ENCODE results near the gene ATXN1.

The ATXN1 gene

DNA sequence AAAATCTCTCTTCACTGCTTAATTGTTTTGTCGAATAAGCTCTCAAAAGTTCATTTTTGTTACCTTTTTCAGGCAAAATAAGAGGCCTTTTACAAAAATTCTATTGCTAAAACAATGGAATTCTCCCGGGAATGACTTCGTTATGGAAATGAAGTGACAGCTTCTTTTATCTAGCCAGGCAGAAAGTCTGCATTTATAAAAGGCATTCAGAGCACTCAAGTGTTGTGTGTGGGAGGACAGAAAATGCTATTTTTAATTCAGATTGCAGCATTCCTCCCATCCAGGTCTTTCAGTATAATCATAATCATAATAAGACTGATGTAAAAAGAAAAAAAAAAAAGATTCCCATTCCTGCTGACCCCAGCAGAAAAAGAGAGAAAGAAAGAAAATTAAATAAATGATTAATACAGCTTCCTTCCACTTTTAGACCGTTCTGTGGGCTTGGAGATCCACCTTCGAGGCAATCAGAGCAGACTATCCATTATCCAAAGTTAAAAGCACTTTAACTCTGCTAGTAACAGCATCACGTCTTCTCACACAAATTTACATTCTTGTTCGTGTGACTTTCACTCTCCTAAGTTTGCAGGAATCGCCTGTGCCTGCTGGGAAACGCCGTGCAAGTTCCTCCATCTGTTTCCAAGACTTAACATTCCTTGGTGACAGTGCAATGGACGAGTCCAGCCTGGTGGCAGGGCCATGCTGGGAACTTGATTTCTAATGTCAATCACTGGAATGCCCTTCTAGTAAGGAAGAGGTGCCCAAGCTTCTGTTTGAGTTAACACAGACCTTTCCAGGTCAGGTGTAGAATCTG is 264.1 kb downstream of the ATXN1 start:
- DNase-seq (ENCODE audit: low spot score), result peak; percentile 34

DNA sequence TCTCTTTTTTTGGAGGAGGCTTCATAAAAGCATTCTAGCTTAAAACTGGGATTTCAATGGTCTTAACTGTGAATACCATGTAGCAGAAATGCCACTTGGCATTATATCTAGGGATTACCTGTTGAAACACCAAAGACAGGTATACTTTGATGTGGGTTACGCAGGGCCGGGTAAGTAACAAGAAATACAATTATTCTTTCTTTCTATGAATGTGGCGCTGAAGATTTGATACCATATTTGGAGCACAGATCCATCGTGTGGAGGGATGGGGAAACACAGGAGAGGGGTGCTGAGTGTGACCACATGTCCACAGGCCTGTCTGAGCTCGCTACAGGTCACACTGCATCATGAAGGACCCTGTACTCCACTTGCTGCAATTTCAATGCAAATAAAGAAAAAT is 265.1 kb downstream of the ATXN1 start:
- no peak for DNase-seq (ENCODE audit: low spot score)

DNA sequence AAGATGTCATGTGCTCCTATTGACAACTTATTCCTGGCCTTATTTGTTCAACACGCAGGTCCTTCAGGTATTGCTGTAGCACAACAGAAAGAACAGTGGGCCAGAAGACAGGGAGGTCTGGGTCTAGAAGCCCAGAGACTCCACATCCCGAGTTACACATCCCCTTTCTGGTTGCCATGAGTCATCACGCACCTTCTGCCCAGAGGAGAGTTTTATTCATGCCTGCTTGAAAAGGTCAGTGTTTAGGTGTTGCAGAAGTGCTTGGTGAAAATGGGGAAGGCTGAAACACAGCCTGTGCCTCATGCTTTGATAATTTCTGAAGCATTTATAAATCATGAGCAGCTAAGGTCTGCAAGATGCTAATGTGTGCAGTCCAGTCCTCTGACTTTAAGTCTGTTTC is 266.5 kb downstream of the ATXN1 start:
- no peak for DNase-seq (ENCODE audit: low spot score)

DNA sequence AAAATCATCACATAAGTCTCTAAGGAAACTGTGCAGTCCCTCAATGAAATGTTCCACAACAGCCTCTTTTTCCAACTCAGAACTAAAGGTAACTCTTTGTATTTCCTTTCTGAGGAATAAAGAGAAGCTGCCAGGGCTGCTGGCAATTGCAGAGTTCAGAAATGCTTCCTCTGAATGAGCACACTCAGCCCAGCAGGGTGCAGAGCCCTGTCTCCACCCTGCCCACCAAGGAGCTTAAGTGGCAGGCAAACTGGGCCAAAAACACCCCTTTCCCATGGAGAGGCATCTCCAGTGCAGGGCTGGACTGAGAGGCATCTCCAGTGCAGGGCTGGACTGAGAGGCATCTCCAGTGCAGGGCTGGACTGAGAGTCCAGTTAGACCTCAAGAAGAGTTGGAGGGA is 267.5 kb downstream of the ATXN1 start:
- no peak for DNase-seq (ENCODE audit: low spot score)

DNA sequence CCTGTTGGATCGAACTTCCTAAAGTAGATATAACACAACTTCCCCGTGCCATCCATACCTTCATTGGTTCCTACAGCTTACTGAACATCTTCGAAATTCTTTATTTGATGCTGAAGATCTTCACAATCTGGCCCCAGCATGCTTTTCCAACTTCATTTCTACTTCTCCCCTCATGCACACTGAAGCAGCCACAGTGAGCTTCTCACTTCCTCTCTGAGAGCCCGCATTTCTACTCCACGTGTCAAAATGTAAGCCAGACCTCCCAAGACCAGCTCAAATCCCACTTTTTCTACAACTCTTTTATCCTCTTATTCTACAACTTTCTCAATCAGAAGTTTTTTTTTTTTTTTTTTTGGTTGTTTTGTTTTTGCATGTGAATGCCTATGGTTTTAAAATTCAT is 268.1 kb downstream of the ATXN1 start:
- DNase-seq (ENCODE audit: low spot score), result no peak

DNA sequence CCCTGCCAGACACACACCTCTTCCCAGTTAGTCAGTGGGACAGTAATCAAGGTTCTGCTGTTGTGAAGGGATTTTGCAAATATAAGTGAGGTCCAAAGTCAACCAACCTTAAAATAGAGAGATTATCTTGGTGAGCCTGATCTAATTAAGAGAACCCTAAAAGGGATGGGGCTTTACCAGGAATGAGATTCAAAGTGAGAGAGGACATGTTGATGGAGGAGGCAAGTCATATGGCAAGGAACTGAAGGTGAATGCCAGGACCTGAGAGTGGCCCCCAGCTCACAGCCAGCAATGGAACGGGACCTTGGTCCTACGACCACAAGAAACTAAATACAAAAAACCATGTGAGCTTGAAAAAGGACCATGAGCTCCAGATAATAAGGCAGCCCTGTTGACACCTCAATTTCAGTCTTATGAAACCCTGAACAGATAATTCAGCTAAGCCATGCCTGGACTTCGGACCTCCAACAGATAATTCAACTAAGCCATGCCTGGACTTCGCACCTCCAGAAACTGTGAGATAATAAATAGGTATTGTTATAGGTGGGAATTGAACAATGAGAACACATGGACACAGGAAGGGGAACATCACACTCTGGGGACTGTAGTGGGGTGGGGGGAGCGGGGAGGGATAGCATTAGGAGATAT is 269.5 kb downstream of the ATXN1 start:
- DNase-seq (ENCODE audit: low spot score), result no peak

DNA sequence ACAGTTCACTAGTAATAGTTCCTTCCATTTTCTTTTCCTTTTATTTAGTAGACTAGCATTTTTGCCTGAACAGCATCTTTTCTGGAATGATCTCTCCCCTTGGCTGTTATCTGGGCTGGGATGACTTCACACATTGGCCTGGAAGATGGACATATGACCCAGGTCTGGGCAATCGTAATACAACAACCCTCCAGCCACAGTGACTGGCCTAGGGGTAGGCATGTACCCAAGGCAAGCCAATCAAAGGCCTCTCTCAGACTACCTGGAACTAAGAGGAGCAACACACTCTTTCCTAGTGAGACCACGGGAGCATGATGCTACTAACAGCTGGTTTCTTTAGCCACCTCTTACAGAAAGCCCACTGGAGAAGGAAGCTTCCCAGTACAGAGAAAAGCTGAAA is 270.6 kb downstream of the ATXN1 start:
- DNase-seq (ENCODE audit: low spot score), result no peak

DNA sequence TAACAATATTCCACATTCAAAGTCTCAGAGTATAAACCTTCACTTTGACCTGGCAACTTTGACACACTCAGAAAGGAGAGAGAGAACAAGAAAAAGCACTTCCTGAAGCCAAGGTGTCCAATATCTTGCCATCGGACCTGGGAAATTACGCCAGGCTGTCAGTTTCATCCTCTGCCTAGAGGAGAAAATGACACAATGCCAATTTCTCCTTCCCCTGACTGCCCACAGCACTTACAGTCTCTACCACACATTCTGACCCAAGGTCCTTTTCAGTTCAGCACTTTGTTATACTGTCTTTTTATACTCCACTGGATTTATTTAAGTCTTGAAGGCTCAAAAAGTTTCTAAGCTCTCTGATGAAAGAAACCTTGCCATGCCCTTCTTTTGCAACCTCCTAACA is 272.4 kb downstream of the ATXN1 start:
- DNase-seq (ENCODE audit: low spot score), result no peak

DNA sequence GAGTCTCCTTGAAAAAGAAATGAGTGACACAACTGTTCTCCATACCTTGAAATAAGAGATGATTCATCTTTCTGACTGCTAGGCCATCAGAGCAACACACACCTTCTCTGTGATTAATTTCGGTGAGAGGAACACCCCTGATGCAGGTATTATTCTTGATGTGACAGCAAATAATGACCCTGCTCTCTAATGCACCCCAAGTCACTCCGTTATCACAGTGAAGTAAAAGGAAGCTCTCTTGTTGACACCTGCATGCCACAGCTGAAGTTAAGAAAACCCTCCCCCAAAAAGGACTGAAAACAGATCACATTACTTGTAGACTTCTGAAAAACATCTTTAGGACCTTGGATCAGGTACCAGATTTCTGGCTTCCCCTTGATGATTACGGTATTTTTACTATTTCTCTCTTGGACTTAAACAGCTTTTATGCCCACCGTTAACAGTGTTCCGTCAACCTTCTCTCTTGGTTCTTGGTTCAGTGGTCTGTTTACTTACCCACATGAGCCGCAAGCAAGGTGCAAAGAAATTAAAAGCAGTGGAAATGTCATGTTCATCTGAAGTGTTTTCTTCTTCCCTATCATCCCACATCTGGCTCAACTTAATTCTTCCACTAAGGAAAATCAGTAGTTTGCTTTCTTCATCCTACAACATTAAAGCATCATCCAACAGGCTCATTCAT is 273.1 kb downstream of the ATXN1 start:
- no peak for DNase-seq (ENCODE audit: low spot score)

DNA sequence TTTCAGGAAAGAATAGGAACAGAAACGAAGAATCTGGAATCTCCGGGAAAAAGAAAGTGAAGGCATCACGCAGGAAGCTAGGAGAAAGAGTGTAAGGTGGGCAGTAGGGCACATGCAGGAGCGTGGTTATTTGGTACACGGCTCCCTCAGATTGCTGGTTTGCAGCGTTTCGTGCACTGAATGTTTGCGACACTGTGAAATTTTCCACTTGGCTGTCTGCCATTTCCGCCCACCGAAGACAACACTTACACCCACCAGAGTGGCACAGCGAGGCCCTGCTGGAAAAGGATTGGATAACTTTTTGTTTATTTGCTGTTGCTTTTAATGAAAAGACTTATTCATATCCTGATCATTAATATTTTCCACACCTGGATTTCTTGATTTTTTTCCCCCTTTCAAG is 274.6 kb downstream of the ATXN1 start:
- no peak for DNase-seq (ENCODE audit: low spot score)

DNA sequence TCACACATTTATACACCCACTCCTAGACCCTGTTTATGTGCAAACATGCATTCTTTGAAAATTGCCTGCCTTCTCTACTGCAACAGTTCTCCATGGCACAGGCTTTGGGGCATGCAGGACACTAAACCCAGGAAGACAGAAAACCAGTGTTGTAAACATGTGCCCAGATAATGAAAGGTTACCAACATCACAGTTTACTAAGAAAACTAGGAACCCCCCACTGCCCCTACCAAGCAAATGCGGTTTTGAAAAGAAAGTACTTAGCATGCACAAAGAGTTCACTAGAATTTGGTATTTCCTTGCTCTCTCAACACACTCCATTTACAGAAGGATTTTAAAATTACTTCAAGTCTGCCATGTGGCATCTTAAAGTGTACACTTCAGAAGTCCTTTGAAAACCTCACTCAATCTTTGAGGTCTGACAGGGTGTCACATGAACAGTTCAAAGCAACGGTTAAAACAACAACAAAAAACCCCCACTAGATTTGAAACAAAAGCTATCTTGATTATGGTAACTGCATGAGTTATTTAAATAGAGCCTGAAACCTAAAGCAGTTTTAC is 277.9 kb downstream of the ATXN1 start:
- no peak for DNase-seq (ENCODE audit: low spot score)

DNA sequence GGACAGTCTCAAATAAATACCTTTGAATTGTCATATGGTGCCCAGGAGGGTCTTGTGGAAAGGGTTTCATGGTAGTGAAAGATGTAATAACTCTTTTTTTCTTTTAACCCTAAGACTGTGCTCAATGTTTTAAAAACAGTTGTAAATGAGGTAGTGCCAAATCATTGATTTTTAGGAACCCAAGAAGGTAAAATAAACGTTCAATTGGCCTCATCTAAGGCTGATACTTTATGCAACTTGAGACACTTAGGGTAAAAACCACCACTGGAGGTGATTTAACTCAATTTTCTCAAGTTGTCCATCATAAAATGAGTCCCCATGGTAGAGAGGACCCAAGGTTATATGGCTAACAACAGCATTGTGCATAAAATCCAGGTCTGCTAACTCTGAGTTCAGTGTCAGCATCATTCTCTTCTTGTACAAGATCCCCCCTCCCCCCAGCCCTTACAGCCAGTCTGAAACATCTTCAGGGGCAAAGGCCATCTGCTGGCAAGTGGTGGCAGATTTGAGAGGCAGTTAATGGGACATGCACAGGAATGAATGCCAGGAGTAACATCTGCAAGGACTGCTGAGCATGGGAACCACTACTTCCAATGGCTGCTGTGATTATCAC is 278.5 kb downstream of the ATXN1 start:
- no peak for DNase-seq (ENCODE audit: low spot score)

DNA sequence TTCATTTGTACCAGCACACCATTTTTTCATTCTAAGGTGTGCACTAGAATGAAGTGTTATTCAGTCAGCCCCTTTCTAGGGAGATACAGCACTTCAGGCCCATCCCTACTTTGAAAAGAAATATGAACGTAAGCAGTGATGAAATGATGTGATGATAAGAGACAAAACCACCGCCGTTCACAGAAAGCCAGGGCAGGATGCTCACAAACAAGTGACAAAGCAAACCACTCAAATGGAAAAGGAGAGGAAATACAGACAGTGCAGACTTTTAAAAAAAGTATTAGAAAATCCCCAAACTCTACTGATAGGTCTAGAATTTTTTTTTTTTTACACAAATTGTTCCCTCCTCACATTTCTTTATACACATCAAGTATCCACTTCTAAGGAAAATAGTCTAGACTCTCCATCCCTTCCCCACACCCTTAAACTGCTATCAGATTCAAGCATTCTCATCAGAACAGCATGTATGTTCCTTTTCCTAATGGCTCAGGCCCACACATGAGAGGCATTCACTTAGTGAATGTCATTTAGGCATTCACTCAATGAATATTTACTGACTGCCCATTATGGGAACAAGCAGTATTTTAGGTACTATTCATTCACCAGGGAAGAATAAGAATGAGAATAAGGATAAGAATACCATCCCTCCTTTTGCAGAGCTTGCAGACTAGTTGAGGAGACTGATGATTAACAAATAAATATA is 279.4 kb downstream of the ATXN1 start:
- DNase-seq (ENCODE audit: low spot score), result no peak

DNA sequence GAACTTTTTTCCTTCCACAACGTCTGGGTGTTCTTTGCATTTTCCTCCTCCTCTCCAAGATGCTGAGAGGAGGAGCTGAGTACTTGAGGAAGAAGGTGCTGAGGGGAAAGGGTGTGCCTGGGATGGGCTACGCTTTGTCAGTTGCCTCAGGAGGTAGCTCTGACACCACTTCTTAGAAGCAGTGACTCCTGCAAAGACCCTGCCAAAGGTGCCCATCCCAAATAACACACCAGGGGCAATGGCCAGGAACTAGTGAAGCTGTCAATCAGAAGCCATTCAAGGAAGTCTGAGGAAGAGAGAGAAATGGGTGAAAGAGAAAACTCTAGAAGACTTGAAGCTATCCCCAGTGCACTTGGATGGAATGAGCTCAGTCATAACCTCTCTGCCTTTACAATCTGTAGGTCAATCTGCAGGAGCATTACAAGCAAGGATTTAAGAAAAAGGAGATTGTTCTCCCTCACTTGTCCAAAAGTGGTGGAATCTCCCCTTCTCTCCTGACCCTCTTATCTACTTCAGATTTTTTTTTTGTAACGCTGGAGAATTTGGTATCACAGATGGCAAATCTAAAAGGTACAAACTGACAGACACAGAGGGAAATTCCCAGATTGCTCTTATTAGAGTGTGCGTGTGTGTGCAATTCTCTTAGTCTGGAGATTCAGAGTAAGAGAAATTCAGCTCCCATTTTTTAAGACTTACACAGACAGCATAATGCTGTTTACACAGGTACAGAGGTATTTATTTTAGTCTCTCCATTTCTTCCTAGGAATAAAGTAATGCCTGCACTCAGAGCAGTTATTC is 280.3 kb downstream of the ATXN1 start:
- no peak for DNase-seq (ENCODE audit: low spot score)

DNA sequence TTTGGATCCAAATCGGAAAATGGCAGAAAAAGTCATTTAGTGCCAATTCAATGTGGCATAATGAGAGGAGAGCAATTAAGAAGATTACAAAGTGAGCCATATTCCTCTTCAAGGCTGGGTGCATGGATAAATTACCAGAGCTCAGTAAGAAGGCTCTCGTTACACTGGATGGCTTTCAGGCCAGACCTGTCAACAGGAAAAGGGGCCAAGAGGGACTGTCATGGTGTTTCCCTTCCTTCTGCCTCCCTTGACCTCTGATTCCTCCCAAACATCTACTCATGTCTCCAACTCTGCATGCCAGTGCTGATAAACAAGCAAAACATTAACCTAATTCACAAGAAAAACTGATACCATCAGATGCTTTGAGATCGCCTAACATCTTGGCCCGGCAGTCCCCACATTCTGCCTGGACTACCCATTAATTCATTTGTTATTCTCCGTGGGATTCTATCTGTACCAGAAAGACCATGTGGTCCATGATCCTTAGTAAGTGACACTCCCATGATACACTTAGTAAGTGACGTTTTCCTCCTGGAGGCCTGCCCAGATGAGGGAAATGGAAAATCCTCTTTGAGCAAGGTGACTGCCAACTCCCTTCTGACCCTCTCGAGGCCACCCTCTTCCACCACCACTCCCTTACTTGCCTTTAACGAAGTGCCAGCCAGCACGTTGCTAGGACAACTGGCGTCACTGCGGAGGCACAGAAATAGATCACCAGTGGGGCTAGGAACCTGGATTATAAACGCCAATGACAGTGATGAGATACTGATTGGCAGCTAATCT is 283.7 kb downstream of the ATXN1 start:
- DNase-seq (ENCODE audit: low spot score), result no peak

DNA sequence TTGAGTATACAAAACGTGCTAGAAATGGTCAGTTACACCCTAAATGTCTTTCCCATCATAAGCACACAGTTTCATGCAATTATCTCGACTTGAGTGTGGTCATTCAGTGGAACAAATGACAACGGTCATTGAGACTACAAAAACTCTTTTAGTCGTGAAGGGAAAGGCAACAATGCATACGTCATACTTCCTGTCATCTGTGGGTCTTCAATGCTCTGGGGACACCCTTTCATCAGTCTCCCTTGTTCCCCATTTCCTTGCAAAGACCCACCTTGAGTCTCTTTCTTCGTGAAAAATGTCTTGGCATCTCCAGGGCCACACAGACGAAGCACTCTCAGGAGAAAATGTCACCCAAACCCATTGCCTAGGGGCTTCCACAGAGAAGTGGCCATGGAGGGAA is 284.4 kb downstream of the ATXN1 start:
- no peak for DNase-seq (ENCODE audit: low spot score)

DNA sequence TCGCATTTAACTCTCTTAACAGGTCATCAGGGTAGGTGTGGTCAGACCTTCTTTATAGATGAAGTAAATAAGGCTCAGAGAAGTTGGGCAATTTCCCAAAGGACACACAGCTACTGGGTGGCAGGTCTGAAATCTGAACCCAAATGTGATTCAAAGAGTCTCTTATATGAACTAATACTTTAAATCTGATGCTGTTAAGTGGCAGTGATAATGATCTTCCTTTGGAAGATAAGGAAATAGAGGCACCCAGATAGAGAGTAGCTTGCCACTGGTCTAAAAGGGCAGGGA is 285.8 kb downstream of the ATXN1 start:
- DNase-seq (ENCODE audit: low spot score), result no peak

DNA sequence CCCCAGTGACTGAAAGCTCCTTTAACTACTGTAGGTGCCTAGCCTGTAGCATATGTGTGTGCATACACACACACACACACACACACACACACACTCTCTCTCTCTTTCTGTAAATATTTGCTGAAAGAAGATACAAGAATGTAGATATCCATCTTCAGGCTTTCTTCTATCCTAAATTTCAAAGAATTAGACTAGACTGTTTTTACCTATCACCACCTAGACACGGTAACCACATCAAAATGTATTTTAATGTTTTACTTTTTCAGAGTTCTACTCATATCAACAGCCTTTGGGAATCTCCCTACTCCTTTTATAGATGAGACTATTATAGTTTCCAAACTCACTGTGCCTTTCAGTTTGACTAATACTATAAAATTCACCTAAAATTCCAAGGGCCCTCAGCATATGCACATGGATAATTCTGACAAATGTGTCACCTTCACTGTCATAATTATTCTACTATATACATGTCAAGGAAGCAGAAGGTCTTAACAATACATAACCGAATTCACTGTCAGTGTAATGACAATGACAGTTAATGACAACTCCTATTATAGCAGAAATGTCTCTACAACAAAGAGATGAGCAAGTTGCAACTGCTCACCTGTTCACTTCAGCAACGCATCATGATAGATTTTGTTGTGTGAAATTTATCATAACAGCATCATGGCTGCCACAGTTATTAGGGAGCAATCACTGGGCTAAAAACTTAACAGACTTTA is 286.3 kb downstream of the ATXN1 start:
- no peak for DNase-seq (ENCODE audit: low spot score)

DNA sequence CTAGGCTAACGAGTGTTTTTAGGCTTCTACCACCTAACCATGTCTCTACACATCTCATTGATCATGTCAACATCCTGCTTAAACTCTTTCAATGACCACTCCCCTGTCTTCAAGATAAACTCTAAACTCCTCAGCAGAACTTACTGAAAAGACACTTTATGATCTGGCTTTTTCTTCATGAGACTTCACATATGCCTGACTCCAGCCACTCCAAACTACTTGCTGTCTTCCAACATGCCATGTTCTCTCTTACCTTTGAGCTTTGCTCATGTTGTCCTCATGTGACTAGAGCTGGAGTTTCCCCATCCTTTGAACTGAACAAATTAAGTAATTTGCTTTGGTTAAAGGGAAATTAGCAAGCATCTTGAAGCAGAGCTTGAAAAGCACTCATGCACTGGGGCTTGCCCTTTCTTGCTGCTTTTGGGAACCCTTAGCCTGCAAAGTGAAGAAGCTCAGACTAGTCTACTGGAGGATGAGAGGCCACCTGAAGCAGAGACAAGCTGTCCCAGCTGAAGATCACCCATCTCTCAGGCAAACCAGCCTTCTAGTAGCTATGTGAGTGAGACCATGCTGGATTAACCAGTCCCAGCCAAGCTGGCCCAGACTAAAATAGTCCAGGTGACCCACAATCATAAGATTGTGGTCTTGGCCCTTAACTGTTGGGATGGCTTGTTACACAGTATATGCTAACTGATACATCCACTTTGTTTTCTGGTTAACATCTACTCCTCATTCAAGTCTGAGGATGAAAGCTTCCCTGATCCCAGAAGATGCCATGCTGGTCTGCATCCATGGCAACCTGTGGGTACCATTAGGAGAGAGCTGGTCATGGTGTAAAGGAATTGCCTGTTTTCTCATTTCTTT is 287.1 kb downstream of the ATXN1 start:
- DNase-seq (ENCODE audit: low spot score), result no peak
